SU-DHL-6 (cell line): ENCODE results near the gene TAB2.

Experiments used
- H2AFZ ChIP-seq: fragments of 200-600 bp; sonication (generic); 2 replicates; pipeline ENCODE4 v1.6.1; 2014; ENCODE audit warnings: low read depth, mild to moderate bottlenecking, moderate library complexity, mixed read lengths, antibody characterized with exemption, low read length; ENCODE audit not compliant: severe bottlenecking
- H3F3A ChIP-seq: fragments of 200-600 bp; shearing (Covaris generic); 2 replicates; pipeline ENCODE4 v1.6.0; 2016; ENCODE audit warnings: antibody characterized with exemption, mild to moderate bottlenecking; ENCODE audit not compliant: insufficient read depth
- H3K27ac ChIP-seq: fragments of 200-600 bp; sonication (generic); 2 replicates; pipeline ENCODE4 v1.5.1; 2016; ENCODE audit warnings: low read depth, mild to moderate bottlenecking, low read length, moderate library complexity, mixed read lengths
- H3K27me3 ChIP-seq: fragments of 200-600 bp; sonication (generic), shearing (Covaris generic); 2 replicates; pipeline ENCODE4 v1.6.0; 2014; ENCODE audit warnings: mild to moderate bottlenecking, low read length
- H3K36me3 ChIP-seq: fragments of 200-600 bp; sonication (generic); 2 replicates; pipeline ENCODE4 v1.6.1; 2014; ENCODE audit warnings: mild to moderate bottlenecking, low read length, mixed read lengths
- H3K4me2 ChIP-seq: fragments of 300-600, 200-600 bp; shearing (Covaris generic), sonication (generic); 2 replicates; pipeline ENCODE4 v1.6.0; 2014; ENCODE audit warnings: low read length, low read depth, mild to moderate bottlenecking; ENCODE audit not compliant: poor library complexity, severe bottlenecking
- H3K4me3 ChIP-seq: fragments of 200-600 bp; sonication (generic); 2 replicates; pipeline ENCODE4 v1.5.1; 2014; ENCODE audit warnings: antibody characterized with exemption, low read length, mild to moderate bottlenecking, mixed read lengths; ENCODE audit not compliant: insufficient read depth, poor library complexity, severe bottlenecking
- H3K79me2 ChIP-seq: fragments of 200-600 bp; sonication (generic); 2 replicates; pipeline ENCODE4 v1.6.1; 2014; ENCODE audit warnings: mild to moderate bottlenecking, low read length, moderate library complexity; ENCODE audit not compliant: insufficient read depth
- H3K9ac ChIP-seq: fragments of 200-600 bp; sonication (generic); 2 replicates; pipeline ENCODE4 v1.7.0; 2014; ENCODE audit warnings: mild to moderate bottlenecking, low read length
- H3K9me2 ChIP-seq: fragments of 200-600 bp; sonication (generic); replicated peaks from 2 replicates; pipeline ENCODE4 v1.6.1; 2014; ENCODE audit warnings: low read length; ENCODE audit not compliant: insufficient read depth
- H3K9me3 ChIP-seq: fragments of 200-600 bp; sonication (generic); 2 replicates; pipeline ENCODE4 v1.6.1; 2014; ENCODE audit warnings: low read length, mixed read lengths; ENCODE audit not compliant: insufficient read depth
- H4K20me1 ChIP-seq: fragments of 200-600 bp; sonication (generic); 2 replicates; pipeline ENCODE4 v1.6.1; 2014; ENCODE audit warnings: low read depth, mild to moderate bottlenecking, antibody characterized with exemption, low read length, moderate library complexity, mixed read lengths
- CTCF ChIP-seq: fragments of 200-600 bp; sonication (generic); IDR thresholded peaks from one replicate; pipeline ENCODE4 v1.5.1; 2017; ENCODE audit warnings: antibody characterized with exemption, mild to moderate bottlenecking, low read length, moderate library complexity; ENCODE audit not compliant: insufficient read depth, poor library complexity, severe bottlenecking
- EZH2phosphoT487 ChIP-seq: fragments of 200-600 bp; sonication (generic), shearing (Covaris generic); conservative IDR thresholded peaks from 2 replicates; pipeline ENCODE4 v1.6.1; 2018; ENCODE audit warnings: mild to moderate bottlenecking, antibody characterized with exemption, low read length, moderate library complexity, mixed read lengths

TAB2 gene

GRCh38 chr6:149438855-149439254 is 121.3 kb downstream of the TAB2 start:
- Histone ChIP-seq H2AFZ (no peak overlapping the region), H3K79me2 (no peaks in the 10 kb centered on the region), H3K9me3 (no peaks in the 10 kb centered on the region), H3K36me3 (no peaks in the 10 kb centered on the region), H3K9ac (no peak overlapping the region), H3K27ac (no peak overlapping the region), H3K27me3 (no peaks in the 10 kb centered on the region), H4K20me1 (no peaks in the 10 kb centered on the region), H3K4me2 (no peak overlapping the region), H3K4me3 (no peak overlapping the region), H3K9me2 (no peaks in the 10 kb centered on the region), H3F3A (no peaks in the 10 kb centered on the region)
- TF ChIP-seq EZH2phosphoT487 (no peak), CTCF (no peak)

- no peak overlapping the region for H3K9ac ChIP-seq
- no peak for TF ChIP-seq CTCF
- TF ChIP-seq EZH2phosphoT487, result no peak
- H3F3A ChIP-seq, result no peaks in the 10 kb centered on the region
- H2AFZ ChIP-seq, result no peak overlapping the region
- no peaks in the 10 kb centered on the region for H4K20me1 ChIP-seq
- no peak overlapping the region for H3K4me3 ChIP-seq
- H3K27me3 ChIP-seq, result no peaks in the 10 kb centered on the region
- H3K79me2 ChIP-seq, result no peaks in the 10 kb centered on the region
- H3K27ac ChIP-seq, result no peak overlapping the region
- no peaks in the 10 kb centered on the region for H3K36me3 ChIP-seq
- H3K4me2 ChIP-seq, result no peak overlapping the region
- no peaks in the 10 kb centered on the region for H3K9me3 ChIP-seq
- H3K9me2 ChIP-seq, result no peaks in the 10 kb centered on the region
Measured at GRCh38 chr6:149439626-149440025, 122.1 kb downstream of the TAB2 start.

- Histone ChIP-seq H3K36me3 (no peaks in the 10 kb centered on the region), H2AFZ (no peak overlapping the region), H3K4me2 (no peak overlapping the region), H3K4me3 (no peak overlapping the region), H3K79me2 (no peaks in the 10 kb centered on the region), H4K20me1 (no peaks in the 10 kb centered on the region), H3K9ac (no peak overlapping the region), H3K9me3 (no peaks in the 10 kb centered on the region), H3K27ac (no peak overlapping the region), H3F3A (no peaks in the 10 kb centered on the region), H3K27me3 (no peaks in the 10 kb centered on the region), H3K9me2 (no peaks in the 10 kb centered on the region)
- TF ChIP-seq EZH2phosphoT487, result no peak
- TF ChIP-seq CTCF, result no peak
Measured at GRCh38 chr6:149440735-149441671, 123.5 kb downstream of the TAB2 start.
